MM.1S (cell line): Measurements from ENCODE around the gene ITGA8.

Source experiments
- CTCF ChIP-seq: fragments of 300-600 bp; sonication (generic); IDR thresholded peaks from 2 replicates; pipeline ENCODE4 v1.5.1; 2016; ENCODE audit warnings: antibody characterized with exemption, low read length, mixed read lengths
- EZH2 ChIP-seq: fragments of 300-600 bp; sonication (generic); optimal IDR thresholded peaks from 2 replicates; pipeline ENCODE3; 2017; ENCODE audit warnings: low read depth, mild to moderate bottlenecking, antibody characterized with exemption, low read length, mixed read lengths
- EZH2phosphoT487 ChIP-seq: fragments of 300-600 bp; sonication (generic); IDR thresholded peaks from 2 replicates; pipeline ENCODE4 v1.6.1; 2018; ENCODE audit warnings: antibody characterized with exemption, low read length

- no peak for TF ChIP-seq CTCF
- TF ChIP-seq EZH2phosphoT487, result no peak
- TF ChIP-seq EZH2, result no peak
Measured at GRCh38 chr10:15572531-15573045, 147.1 kb downstream of the ITGA8 start.
